Lower lobe of right lung (tissue), 2 donors: ENCODE results near the gene KIZ. TPM values are rescaled to one million over a fixed set of nuclear protein-coding genes. Genes with fewer than 3 reads are reported as not detected.

ENCODE experiments used
- ATAC-seq, 2 donors: fragments of 200-7000 bp; cut with Tn5 transposase; one replicate each; pipeline ENCODE4 v1.9.1; 2020 to 2022; ENCODE audit warnings: mild to moderate bottlenecking in 2 of 2, moderate library complexity in 2 of 2
- DNase-seq: peaks from one replicate; pipeline ENCODE4 v3.0.0-alpha.2; 2020
- H3K27ac ChIP-seq: fragments of 200-600 bp; one replicate; pipeline ENCODE4 v1.8.0; 2022
- H3K27me3 ChIP-seq: fragments of 200-600 bp; one replicate; pipeline ENCODE4 v1.8.0; 2022; ENCODE audit warnings: low read depth
- H3K36me3 ChIP-seq: fragments of 200-600 bp; one replicate; pipeline ENCODE4 v1.8.0; 2022; ENCODE audit warnings: mild to moderate bottlenecking
- H3K4me1 ChIP-seq: fragments of 200-600 bp; one replicate; pipeline ENCODE4 v1.8.0; 2022
- H3K4me3 ChIP-seq: fragments of 200-600 bp; one replicate; pipeline ENCODE4 v1.8.0; 2022; ENCODE audit warnings: mild to moderate bottlenecking
- H3K9me3 ChIP-seq: fragments of 200-600 bp; one replicate; pipeline ENCODE4 v1.8.0; 2022
- intact Hi-C: fragments of 100-400 bp; cut with DNase I; formaldehyde crosslinking; loops from one replicate; pipeline ENCODE4 v1.11.0; 2022
- total RNA-seq: library from RNA; stranded (reverse); fragmentation: NEBNext Ultra II Directional; extraction: Animal tissue kit (Norgen Biotek cat#: 25700); gene quantifications from one replicate; pipeline ENCODE4 v1.2.1, GENCODE V29; 2021
- TF ChIP-seq, protein P1 (sequence below): fragments of 200-600 bp; IDR thresholded peaks from one replicate; pipeline ENCODE4 v1.8.0; 2022; ENCODE audit warnings: antibody characterized with exemption, mild to moderate bottlenecking
- donor health status: DM: no; HTN: yes; CAD: no; lungs with severe emphysema.

Gene KIZ
- total RNA-seq, 1 donor from 2014 or later: 19.2 TPM

DNA sequence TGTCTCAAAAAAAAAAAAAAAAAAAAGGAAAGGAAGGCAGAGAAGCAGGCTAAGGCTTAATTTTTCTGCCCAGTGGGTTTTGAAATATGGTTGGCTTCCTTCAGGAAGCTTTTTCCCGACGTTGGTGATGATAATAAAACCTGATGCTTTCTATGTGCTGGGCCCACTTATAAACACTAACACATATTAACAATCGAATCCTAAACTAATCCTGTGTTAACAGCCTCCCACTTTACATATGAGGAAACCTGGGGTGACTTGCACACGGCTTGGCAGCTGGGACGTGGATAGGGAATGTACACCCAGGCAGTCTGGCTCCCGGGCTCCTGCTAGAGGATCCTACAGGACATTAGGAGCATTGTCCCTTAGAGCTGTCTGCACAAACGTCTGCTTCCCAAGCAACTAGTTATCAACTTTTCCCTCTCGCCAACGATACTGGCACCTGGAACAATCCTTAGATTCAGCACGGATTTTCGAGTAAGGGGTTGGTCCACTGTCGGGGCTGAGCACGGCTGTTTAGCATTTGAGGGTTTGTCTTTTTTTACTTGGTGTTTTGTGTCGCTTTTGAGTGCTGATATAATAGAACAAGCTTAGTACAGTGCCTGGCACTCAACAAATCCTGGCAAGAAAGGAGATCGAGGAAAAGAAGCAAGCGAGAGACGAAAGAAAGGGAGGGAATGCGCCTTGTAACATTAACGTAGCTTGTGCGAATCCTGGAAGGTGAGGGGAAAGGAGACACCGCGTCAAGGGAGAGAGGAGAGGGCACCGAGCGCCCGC, 622 bp upstream of the KIZ start:
- TF ChIP-seq, protein P1, sequence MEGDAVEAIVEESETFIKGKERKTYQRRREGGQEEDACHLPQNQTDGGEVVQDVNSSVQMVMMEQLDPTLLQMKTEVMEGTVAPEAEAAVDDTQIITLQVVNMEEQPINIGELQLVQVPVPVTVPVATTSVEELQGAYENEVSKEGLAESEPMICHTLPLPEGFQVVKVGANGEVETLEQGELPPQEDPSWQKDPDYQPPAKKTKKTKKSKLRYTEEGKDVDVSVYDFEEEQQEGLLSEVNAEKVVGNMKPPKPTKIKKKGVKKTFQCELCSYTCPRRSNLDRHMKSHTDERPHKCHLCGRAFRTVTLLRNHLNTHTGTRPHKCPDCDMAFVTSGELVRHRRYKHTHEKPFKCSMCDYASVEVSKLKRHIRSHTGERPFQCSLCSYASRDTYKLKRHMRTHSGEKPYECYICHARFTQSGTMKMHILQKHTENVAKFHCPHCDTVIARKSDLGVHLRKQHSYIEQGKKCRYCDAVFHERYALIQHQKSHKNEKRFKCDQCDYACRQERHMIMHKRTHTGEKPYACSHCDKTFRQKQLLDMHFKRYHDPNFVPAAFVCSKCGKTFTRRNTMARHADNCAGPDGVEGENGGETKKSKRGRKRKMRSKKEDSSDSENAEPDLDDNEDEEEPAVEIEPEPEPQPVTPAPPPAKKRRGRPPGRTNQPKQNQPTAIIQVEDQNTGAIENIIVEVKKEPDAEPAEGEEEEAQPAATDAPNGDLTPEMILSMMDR: no peak
- intact Hi-C loops: no loop called here
- no peaks in the 10 kb centered on the region for H3K36me3 ChIP-seq
- no peaks in the 10 kb centered on the region for H3K9me3 ChIP-seq
- peak; percentile 31 to 60 for ATAC-seq
- H3K27me3 ChIP-seq: peaks cover 6% of the 10 kb centered on the region
- peaks cover 8% of the 10 kb centered on the region for H3K4me1 ChIP-seq
- peak; percentile 57 for DNase-seq
- H3K27ac ChIP-seq: peak overlapping the region; percentile 75
- peak overlapping the region; percentile 95 for H3K4me3 ChIP-seq

DNA sequence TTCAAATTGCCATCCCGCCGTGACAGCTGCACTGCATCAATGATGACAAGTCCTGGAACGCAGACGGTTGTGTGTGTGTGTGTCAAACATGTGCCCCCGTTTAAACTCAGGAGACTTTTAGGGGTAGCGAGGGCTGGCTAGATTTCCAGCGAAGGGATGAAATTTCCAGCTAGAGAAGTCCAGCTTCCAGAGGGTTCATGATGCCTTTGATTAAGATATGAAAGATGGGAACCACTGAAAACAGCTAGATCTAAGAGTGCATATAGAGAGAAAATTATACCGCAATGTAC, 644 bp downstream of the KIZ start:
- Histone ChIP-seq H3K9me3 (no peaks in the 10 kb centered on the region), H3K27ac (no peak overlapping the region), H3K27me3 (no peaks in the 10 kb centered on the region), H3K4me3 (peak overlapping the region; percentile 95), H3K36me3 (peaks cover 7% of the 10 kb centered on the region), H3K4me1 (peaks cover 8% of the 10 kb centered on the region)
- ATAC-seq (peak in 1 of 2 donors; percentile 1), DNase-seq (no peak)
- intact Hi-C loops: no loop called here
- TF ChIP-seq, protein P1: no peak

GRCh38 chr20:21127201-21127981, 1.5 kb downstream of the KIZ start:
- Histone ChIP-seq H3K36me3 (peaks cover 12% of the 10 kb centered on the region), H3K27ac (no peak overlapping the region), H3K9me3 (no peaks in the 10 kb centered on the region), H3K4me3 (no peak overlapping the region), H3K27me3 (no peaks in the 10 kb centered on the region), H3K4me1 (peaks cover 8% of the 10 kb centered on the region)
- TF ChIP-seq, protein P1: no peak
- no peak for ATAC-seq
- DNase-seq: no peak
- intact Hi-C loops: no loop called here

GRCh38 chr20:21129861-21130260, 4.0 kb downstream of the KIZ start:
- DNase-seq: no peak
- TF ChIP-seq, protein P1: no peak
- Histone ChIP-seq H3K27ac (no peak overlapping the region), H3K36me3 (peaks cover 24% of the 10 kb centered on the region), H3K27me3 (no peaks in the 10 kb centered on the region), H3K4me1 (peaks cover 7% of the 10 kb centered on the region), H3K4me3 (no peak overlapping the region), H3K9me3 (no peaks in the 10 kb centered on the region)
- intact Hi-C loops: no loop called here
- no peak for ATAC-seq

DNA sequence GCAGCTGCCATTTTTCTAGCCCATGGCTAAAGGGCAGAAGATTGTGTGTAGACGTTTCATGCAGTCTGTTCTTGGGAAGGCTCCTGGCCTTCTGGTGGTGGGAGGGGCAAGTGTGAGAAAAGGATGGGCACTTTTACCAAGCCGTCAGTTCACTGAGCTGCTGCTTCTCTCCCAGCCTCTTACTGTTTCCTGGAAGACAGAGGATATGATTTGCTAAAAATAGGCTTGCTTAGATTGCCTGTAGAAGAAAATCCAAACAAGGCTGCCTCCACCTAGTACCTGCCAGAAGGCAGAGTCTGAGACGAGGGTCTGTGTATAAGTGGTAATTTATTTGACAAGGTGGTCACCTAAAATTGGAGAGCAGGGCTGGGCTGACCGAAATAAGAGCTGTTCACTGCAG, 7.5 kb downstream of the KIZ start:
- H3K36me3 ChIP-seq: peaks cover 38% of the 10 kb centered on the region
- no peak for ATAC-seq

More for the DNA sequence above, 7.5 kb downstream of the KIZ start:
- intact Hi-C loops: no loop called here
- H3K9me3 ChIP-seq: no peaks in the 10 kb centered on the region
- TF ChIP-seq, protein P1: no peak
- no peak overlapping the region for H3K4me3 ChIP-seq
- H3K27me3 ChIP-seq: no peaks in the 10 kb centered on the region
- H3K4me1 ChIP-seq: no peaks in the 10 kb centered on the region
- no peak overlapping the region for H3K27ac ChIP-seq
- DNase-seq: no peak
